ENCODE results near the gene RGS12. TPM values are rescaled to one million over a fixed set of nuclear protein-coding genes. Genes with fewer than 3 reads are reported as not detected.

The RGS12 gene
- total RNA-seq, 1 experiment from 2014 or later: 16.9 TPM

- no peaks in the 10 kb centered on the region; the same call in 1 of the 2 replicates for H3K4me1 ChIP-seq (ENCODE audit: insufficient read depth, low read length)
- no peak overlapping the region for H2BK15ac ChIP-seq (ENCODE audit: low read depth, low read length)
- no peak overlapping the region for H3K14ac ChIP-seq (ENCODE audit: insufficient read depth, low read length)
- peaks cover 4% of the 10 kb centered on the region for H4K20me1 ChIP-seq (ENCODE audit: control insufficient read depth, insufficient read depth, insufficient read length)
- H3K79me1 ChIP-seq (ENCODE audit: insufficient read depth, low read depth, low read length, poor library complexity, severe bottlenecking): no peaks in the 10 kb centered on the region
- no peak overlapping the region for H2BK20ac ChIP-seq (ENCODE audit: low read depth, low read length, poor library complexity, severe bottlenecking)
- Mint-ChIP-seq H3K4me3 (no peak overlapping the region), H3K4me1 (peaks cover 11 to 36% of the 10 kb centered on the region in 2 experiments), H3K27me3 (ENCODE audit: low read depth) (peaks cover 8% of the 10 kb centered on the region), H3K9me3 (no peaks in the 10 kb centered on the region; a peak in 1 of 5 replicates), H3K27ac (no peak overlapping the region), H3K36me3 (ENCODE audit: insufficient read depth in 1 of 3, low read depth in 3 of 3) (peaks cover 10 to 20% (median 18%) of the 10 kb centered on the region in 3 experiments; a peak in 6 of 7 replicates)
- H4K91ac ChIP-seq (ENCODE audit: insufficient read length, low read depth, low read length): no peak overlapping the region
- H2BK120ac ChIP-seq (ENCODE audit: low read depth, low read length, poor library complexity, severe bottlenecking): no peak overlapping the region
- H3K27ac ChIP-seq (ENCODE audit: insufficient read length, low read depth, low read length): no peak overlapping the region
- DNase-seq: no peak
- H4K5ac ChIP-seq (ENCODE audit: insufficient read length, low read depth, low read length): no peak overlapping the region
- no peak overlapping the region for H4K8ac ChIP-seq (replicated peaks; ENCODE audit: insufficient read length, low read depth, low read length)
- no peak overlapping the region for H3K56ac ChIP-seq (ENCODE audit: insufficient read length, low read depth, low read length)
- no peaks in the 10 kb centered on the region for H3K27me3 ChIP-seq (ENCODE audit: insufficient read depth, low read length)
- H3K4ac ChIP-seq (ENCODE audit: low read depth, low read length): no peak overlapping the region
- no peak overlapping the region for H3T11ph ChIP-seq (ENCODE audit: low read length)
- no peak overlapping the region for H2BK5ac ChIP-seq (ENCODE audit: insufficient read length, low read length)
- no peak overlapping the region for H3K9ac ChIP-seq (ENCODE audit: extremely low read depth, insufficient read length, low read length)
- TF ChIP-seq CTCF (conservative IDR thresholded peaks at IDR 0.05): no peak
- no peaks in the 10 kb centered on the region for H3K23me2 ChIP-seq (ENCODE audit: insufficient read length, low read depth, low read length, poor library complexity, severe bottlenecking)
- H2AFZ ChIP-seq (ENCODE audit: low read length): no peak overlapping the region
- no peak overlapping the region for H2AK5ac ChIP-seq (ENCODE audit: insufficient read length, low read length)
- no peak overlapping the region for H3K23ac ChIP-seq (ENCODE audit: insufficient read length, low read depth, low read length)
- no CpG with 5 or more reads among the region's 6 CpGs for WGBS (ENCODE audit: extremely low coverage, insufficient read length, low lambda C conversion rate)
- H2BK12ac ChIP-seq (ENCODE audit: insufficient read length, low read depth, low read length): no peak overlapping the region
- H3K79me2 ChIP-seq (ENCODE audit: insufficient read depth, low read length): no peaks in the 10 kb centered on the region
- H3K4me2 ChIP-seq (ENCODE audit: insufficient read depth, insufficient read length, low read length): no peak overlapping the region
- H3K18ac ChIP-seq (ENCODE audit: insufficient read length, low read depth, low read length): no peak overlapping the region
- H3K9me3 ChIP-seq (ENCODE audit: control insufficient read depth, low read depth, low read length): no peaks in the 10 kb centered on the region
Observed at GRCh38 chr4:3245676-3246075, 47.1 kb upstream of the RGS12 start.

Measured in H9 (cell line).